Left ventricle myocardium superior (tissue), 1 donor: ENCODE data around the gene CKAP4. TPM values are rescaled to one million over a fixed set of nuclear protein-coding genes. Genes with fewer than 3 reads are reported as not detected.

Experiments
- ATAC-seq: fragments of 200-7000 bp; cut with Tn5 transposase; one replicate; pipeline ENCODE4 v1.9.1; 2020; ENCODE audit warnings: mild to moderate bottlenecking, moderate library complexity
- DNase-seq: peaks from one replicate; pipeline ENCODE4 v3.0.0-alpha.2; 2020
- intact Hi-C: fragments of 100-400 bp; cut with micrococcal nuclease; formaldehyde crosslinking; loops from one replicate; pipeline ENCODE4 v1.11.0; 2022
- total RNA-seq: library from RNA; stranded (reverse); fragmentation: NEBNext Ultra II Directional; extraction: Animal tissue kit (Norgen Biotek cat#: 25700); gene quantifications from one replicate; pipeline ENCODE4 v1.2.1, GENCODE V29; 2021
- donor health status: DM: no; HTN: yes; CAD: no; lungs with severe emphysema.

CKAP4 gene
- total RNA-seq, 1 donor from 2014 or later = 37.5 TPM

- DNase-seq = no peak
- intact Hi-C loops = no loop called here
- ATAC-seq = no peak
Measured at GRCh38 chr12:106276032-106276740, 28.4 kb upstream of the CKAP4 start.

- DNase-seq (no peak), ATAC-seq (no peak)
- intact Hi-C loops = no loop called here
Measured at GRCh38 chr12:106275458-106275857, 27.6 kb upstream of the CKAP4 start.

- DNase-seq = no peak
- no peak for ATAC-seq
- intact Hi-C loops = no loop called here
Measured at GRCh38 chr12:106274575-106275121, 26.8 kb upstream of the CKAP4 start.

- no peak for DNase-seq
- ATAC-seq = no peak
- intact Hi-C loops = no loop called here
Measured at GRCh38 chr12:106274012-106274411, 26.2 kb upstream of the CKAP4 start.

GRCh38 chr12:106273491-106273890 is 25.7 kb upstream of the CKAP4 start:
- intact Hi-C loops = no loop called here
- DNase-seq = no peak
- no peak for ATAC-seq

GRCh38 chr12:106271575-106272505 is 24.0 kb upstream of the CKAP4 start:
- peak; percentile 56 for ATAC-seq
- no peak for DNase-seq
- intact Hi-C loops = no loop called here

- DNase-seq (no peak), ATAC-seq (no peak)
- intact Hi-C loops = no loop called here
Measured at GRCh38 chr12:106269150-106269771, 21.4 kb upstream of the CKAP4 start.

- DNase-seq (no peak), ATAC-seq (peak; percentile 73)
- intact Hi-C loops = no loop called here
Measured at GRCh38 chr12:106267535-106267934, 19.7 kb upstream of the CKAP4 start.

- intact Hi-C loops = no loop called here
- ATAC-seq (no peak), DNase-seq (no peak)
Measured at GRCh38 chr12:106265116-106265515, 17.3 kb upstream of the CKAP4 start.

- no peak for DNase-seq
- intact Hi-C loops = no loop called here
- no peak for ATAC-seq
Measured at GRCh38 chr12:106258935-106259334, 11.1 kb upstream of the CKAP4 start.

- ATAC-seq (no peak), DNase-seq (no peak)
- intact Hi-C loops = no loop called here
Measured at GRCh38 chr12:106258226-106258625, 10.4 kb upstream of the CKAP4 start.

- intact Hi-C loops = no loop called here
- DNase-seq = no peak
- ATAC-seq = no peak
Measured at GRCh38 chr12:106256524-106256923, 8.7 kb upstream of the CKAP4 start.

- ATAC-seq = no peak
Measured at GRCh38 chr12:106255952-106256351, 8.1 kb upstream of the CKAP4 start.

GRCh38 chr12:106255493-106255892 is 7.7 kb upstream of the CKAP4 start:
- DNase-seq = no peak
- ATAC-seq = no peak
- intact Hi-C loops = no loop called here

More at GRCh38 chr12:106255952-106256351, 8.1 kb upstream of the CKAP4 start:
- DNase-seq = no peak
- intact Hi-C loops = no loop called here

- intact Hi-C loops = no loop called here
- DNase-seq = no peak
- no peak for ATAC-seq
Measured at GRCh38 chr12:106254724-106255123, 6.9 kb upstream of the CKAP4 start.

- intact Hi-C loops = no loop called here
- no peak for ATAC-seq
- no peak for DNase-seq
Measured at GRCh38 chr12:106251631-106252455, 4.0 kb upstream of the CKAP4 start.

GRCh38 chr12:106249411-106250135 is 1.8 kb upstream of the CKAP4 start:
- intact Hi-C loops = no loop called here
- DNase-seq = no peak
- ATAC-seq = no peak

GRCh38 chr12:106248846-106249371 is 1.1 kb upstream of the CKAP4 start:
- peak; percentile 42 for DNase-seq
- peak; percentile 1 for ATAC-seq
- intact Hi-C loops = no loop called here
